Measurements from ENCODE around the gene CYFIP1.

DNA sequence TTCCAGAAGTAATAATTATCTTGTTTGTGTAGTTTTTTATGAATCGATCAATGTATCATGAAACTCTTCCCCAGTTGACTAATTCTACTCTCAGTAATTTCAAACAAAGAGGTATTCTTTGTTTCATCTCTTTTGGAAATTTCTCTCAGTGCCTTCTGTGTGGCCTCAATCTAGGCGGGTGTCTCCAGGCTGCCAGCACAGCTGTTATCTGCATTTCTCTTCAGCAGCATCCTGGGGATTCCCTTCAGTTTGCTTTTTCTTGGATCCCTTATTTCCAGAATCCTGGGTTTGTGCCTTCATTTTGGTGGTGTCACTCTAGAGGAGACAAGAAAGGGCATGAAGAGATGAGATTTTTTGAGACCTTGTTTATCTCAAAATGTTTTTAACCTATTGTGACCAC lies 119.0 kb downstream of the CYFIP1 start:
- TF ChIP-seq POLR2A (IDR thresholded peaks at IDR 0.05) (no peak), POLR2AphosphoS5 (IDR thresholded peaks at IDR 0.05) (no peak)

All from spleen (tissue), 3 donors.